GM23338 (cell line): ENCODE data around the gene C14orf132.

Experiments used
- STAT1 ChIP-seq: IDR thresholded peaks from one replicate; pipeline ENCODE4 v1.6.1; 2016; ENCODE audit warnings: antibody characterized with exemption; ENCODE audit not compliant: unreplicated experiment
- TF ChIP-seq, protein P1 (sequence below): IDR thresholded peaks from one replicate; pipeline ENCODE4 v1.6.1; 2018; ENCODE audit warnings: antibody characterized with exemption; ENCODE audit not compliant: unreplicated experiment
- TF ChIP-seq, protein P2 (sequence below), 2 experiments: fragments of 200-600 bp in 1 of 2; sonication (generic) in 1 of 2; conservative IDR thresholded peaks; 2 replicates each; pipeline versions ENCODE4 v1.5.1 to v1.6.1; 2016 to 2017; ENCODE audit warnings: antibody characterized with exemption in 2 of 2, low read depth in 2 of 2, mild to moderate bottlenecking in 2 of 2, moderate library complexity in 1 of 2

DNA sequence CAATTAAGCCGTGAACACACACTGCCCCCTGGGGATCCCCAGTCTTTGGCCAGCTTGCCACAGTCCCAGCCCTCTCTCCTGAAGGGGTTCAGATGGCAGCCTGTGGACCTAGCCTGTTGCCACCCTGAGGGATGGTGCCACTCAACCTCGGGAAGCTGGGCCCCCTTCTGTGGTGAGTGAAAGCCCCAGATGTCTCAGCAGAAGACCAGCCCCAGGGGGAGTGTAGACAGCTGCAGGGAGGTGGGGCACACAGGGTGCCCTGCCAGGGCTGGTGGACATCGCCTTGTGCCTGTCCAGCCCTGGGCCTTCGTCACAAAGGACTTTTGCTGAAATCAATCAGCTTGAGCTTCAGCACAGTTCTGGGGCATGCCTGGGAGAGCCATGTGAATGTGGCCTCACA, 32.4 kb downstream of the C14orf132 start:
- TF ChIP-seq, protein P1, sequence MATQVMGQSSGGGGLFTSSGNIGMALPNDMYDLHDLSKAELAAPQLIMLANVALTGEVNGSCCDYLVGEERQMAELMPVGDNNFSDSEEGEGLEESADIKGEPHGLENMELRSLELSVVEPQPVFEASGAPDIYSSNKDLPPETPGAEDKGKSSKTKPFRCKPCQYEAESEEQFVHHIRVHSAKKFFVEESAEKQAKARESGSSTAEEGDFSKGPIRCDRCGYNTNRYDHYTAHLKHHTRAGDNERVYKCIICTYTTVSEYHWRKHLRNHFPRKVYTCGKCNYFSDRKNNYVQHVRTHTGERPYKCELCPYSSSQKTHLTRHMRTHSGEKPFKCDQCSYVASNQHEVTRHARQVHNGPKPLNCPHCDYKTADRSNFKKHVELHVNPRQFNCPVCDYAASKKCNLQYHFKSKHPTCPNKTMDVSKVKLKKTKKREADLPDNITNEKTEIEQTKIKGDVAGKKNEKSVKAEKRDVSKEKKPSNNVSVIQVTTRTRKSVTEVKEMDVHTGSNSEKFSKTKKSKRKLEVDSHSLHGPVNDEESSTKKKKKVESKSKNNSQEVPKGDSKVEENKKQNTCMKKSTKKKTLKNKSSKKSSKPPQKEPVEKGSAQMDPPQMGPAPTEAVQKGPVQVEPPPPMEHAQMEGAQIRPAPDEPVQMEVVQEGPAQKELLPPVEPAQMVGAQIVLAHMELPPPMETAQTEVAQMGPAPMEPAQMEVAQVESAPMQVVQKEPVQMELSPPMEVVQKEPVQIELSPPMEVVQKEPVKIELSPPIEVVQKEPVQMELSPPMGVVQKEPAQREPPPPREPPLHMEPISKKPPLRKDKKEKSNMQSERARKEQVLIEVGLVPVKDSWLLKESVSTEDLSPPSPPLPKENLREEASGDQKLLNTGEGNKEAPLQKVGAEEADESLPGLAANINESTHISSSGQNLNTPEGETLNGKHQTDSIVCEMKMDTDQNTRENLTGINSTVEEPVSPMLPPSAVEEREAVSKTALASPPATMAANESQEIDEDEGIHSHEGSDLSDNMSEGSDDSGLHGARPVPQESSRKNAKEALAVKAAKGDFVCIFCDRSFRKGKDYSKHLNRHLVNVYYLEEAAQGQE: no peak
- TF ChIP-seq, protein P2, sequence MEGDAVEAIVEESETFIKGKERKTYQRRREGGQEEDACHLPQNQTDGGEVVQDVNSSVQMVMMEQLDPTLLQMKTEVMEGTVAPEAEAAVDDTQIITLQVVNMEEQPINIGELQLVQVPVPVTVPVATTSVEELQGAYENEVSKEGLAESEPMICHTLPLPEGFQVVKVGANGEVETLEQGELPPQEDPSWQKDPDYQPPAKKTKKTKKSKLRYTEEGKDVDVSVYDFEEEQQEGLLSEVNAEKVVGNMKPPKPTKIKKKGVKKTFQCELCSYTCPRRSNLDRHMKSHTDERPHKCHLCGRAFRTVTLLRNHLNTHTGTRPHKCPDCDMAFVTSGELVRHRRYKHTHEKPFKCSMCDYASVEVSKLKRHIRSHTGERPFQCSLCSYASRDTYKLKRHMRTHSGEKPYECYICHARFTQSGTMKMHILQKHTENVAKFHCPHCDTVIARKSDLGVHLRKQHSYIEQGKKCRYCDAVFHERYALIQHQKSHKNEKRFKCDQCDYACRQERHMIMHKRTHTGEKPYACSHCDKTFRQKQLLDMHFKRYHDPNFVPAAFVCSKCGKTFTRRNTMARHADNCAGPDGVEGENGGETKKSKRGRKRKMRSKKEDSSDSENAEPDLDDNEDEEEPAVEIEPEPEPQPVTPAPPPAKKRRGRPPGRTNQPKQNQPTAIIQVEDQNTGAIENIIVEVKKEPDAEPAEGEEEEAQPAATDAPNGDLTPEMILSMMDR (conservative IDR thresholded peaks at IDR 0.05; ENCODE audit: low read depth in 2 of 2): no peak
- no peak for TF ChIP-seq STAT1
